IMR-90 (cell line): ENCODE data around the gene SLITRK1. TPM values are rescaled to one million over a fixed set of nuclear protein-coding genes. Genes with fewer than 3 reads are reported as not detected.

Source experiments
- ATAC-seq: fragments of 200-7000 bp; cut with Tn5 transposase; 2 replicates; pipeline ENCODE4 v1.9.1; 2020; ENCODE audit warnings: low read depth, mild to moderate bottlenecking, moderate library complexity
- BruUV-seq: library from RNA; stranded (reverse); fragments of 400-500 nt; replicated peaks from 2 replicates; lab custom pipeline; 2021; lab: Mats Ljungman, UMichigan
- CTCF ChIA-PET: fragments of 300-600 bp; formaldehyde crosslinking; extraction: SDS; loops from one replicate; lab custom pipeline; 2021; ENCODE audit warnings: antibody characterized with exemption; lab: Yijun Ruan, JAX
- POLR2A ChIA-PET: fragments of 300-600 bp; sonication (Branson Sonifier 250); formaldehyde crosslinking; loops from one replicate; lab custom pipeline; 2022; ENCODE audit warnings: antibody characterized with exemption; ENCODE audit not compliant: unreplicated experiment; lab: Charles Lee
- DNase-seq: peaks from one replicate; pipeline ENCODE4 v3.0.0; 2013
- H2AFZ ChIP-seq: replicated peaks from 2 replicates; pipeline ENCODE3; 2013; ENCODE audit warnings: low read length, mild to moderate bottlenecking; ENCODE audit not compliant: poor library complexity
- H2AK5ac ChIP-seq: 2 replicates; pipeline ENCODE4 v1.6.1; 2013; ENCODE audit warnings: low read depth, low read length, inconsistent platforms
- H2AK9ac ChIP-seq: replicated peaks from 2 replicates; pipeline ENCODE3; 2013; ENCODE audit warnings: mild to moderate bottlenecking, low read depth, low read length, moderate library complexity; ENCODE audit not compliant: poor library complexity
- H2BK120ac ChIP-seq: 2 replicates; pipeline ENCODE4 v1.6.1; 2013; ENCODE audit warnings: low read depth, low read length, inconsistent platforms
- H2BK15ac ChIP-seq: 3 replicates; pipeline ENCODE4 v1.6.1; 2013; ENCODE audit warnings: low read depth, low read length, inconsistent platforms
- H2BK20ac ChIP-seq: 2 replicates; pipeline ENCODE4 v1.6.1; 2013; ENCODE audit warnings: low read depth, mild to moderate bottlenecking, inconsistent platforms, low read length, moderate library complexity
- H2BK5ac ChIP-seq: 2 replicates; pipeline ENCODE4 v1.6.1; 2013; ENCODE audit warnings: mild to moderate bottlenecking, low read depth, low read length, inconsistent platforms; ENCODE audit not compliant: poor library complexity, severe bottlenecking
- H3K14ac ChIP-seq: replicated peaks from 2 replicates; pipeline ENCODE4 v1.6.1; 2013; ENCODE audit warnings: low read depth, low read length, inconsistent platforms
- H3K18ac ChIP-seq: 2 replicates; pipeline ENCODE4 v1.6.1; 2013; ENCODE audit warnings: low read depth, low read length, control low read depth
- H3K23ac ChIP-seq: 2 replicates; pipeline ENCODE4 v1.6.1; 2013; ENCODE audit warnings: low read depth, low read length, inconsistent platforms
- H3K27ac ChIP-seq: 2 replicates; pipeline ENCODE4 v1.5.1; 2013; ENCODE audit warnings: mild to moderate bottlenecking, control low read depth, low read length; ENCODE audit not compliant: insufficient read depth
- H3K27me3 ChIP-seq: 2 replicates; pipeline ENCODE4 v1.6.1; 2013; ENCODE audit warnings: low read length; ENCODE audit not compliant: control insufficient read depth, insufficient read depth
- H3K36me3 ChIP-seq: 2 replicates; pipeline ENCODE4 v1.6.1; 2013; ENCODE audit warnings: low read length, mixed read lengths; ENCODE audit not compliant: control insufficient read depth, insufficient read depth
- H3K4ac ChIP-seq: 2 replicates; pipeline ENCODE4 v1.6.1; 2013; ENCODE audit warnings: low read depth, low read length, inconsistent platforms
- H3K4me1 ChIP-seq: 2 replicates; pipeline ENCODE4 v1.6.1; 2013; ENCODE audit warnings: low read length, mixed read lengths; ENCODE audit not compliant: control insufficient read depth, insufficient read depth
- H3K4me2 ChIP-seq: 2 replicates; pipeline ENCODE4 v1.6.1; 2013; ENCODE audit warnings: low read depth, mild to moderate bottlenecking, control low read depth, low read length, moderate library complexity
- H3K4me3 ChIP-seq: 2 replicates; pipeline ENCODE4 v1.5.1; 2013; ENCODE audit warnings: low read depth, mild to moderate bottlenecking, control low read depth, low read length, moderate library complexity; ENCODE audit not compliant: insufficient read depth
- H3K56ac ChIP-seq: 2 replicates; pipeline ENCODE4 v1.6.1; 2013; ENCODE audit warnings: low read length, inconsistent platforms; ENCODE audit not compliant: insufficient read depth; ENCODE audit errors: extremely low read depth
- H3K79me1 ChIP-seq, 2 experiments: 2 replicates each; pipeline ENCODE4 v1.6.1; 2013; ENCODE audit warnings: low read length in 2 of 2, inconsistent platforms in 1 of 2, low read depth in 1 of 2
- H3K9ac ChIP-seq: 2 replicates; pipeline ENCODE4 v1.6.1; 2013; ENCODE audit warnings: low read depth, low read length, control low read depth
- H3K9me1 ChIP-seq: 2 replicates; pipeline ENCODE4 v1.6.1; 2013; ENCODE audit warnings: low read length, inconsistent platforms; ENCODE audit not compliant: insufficient read depth
- H3K9me3 ChIP-seq: 2 replicates; pipeline ENCODE4 v1.6.1; 2013; ENCODE audit warnings: low read length; ENCODE audit not compliant: control insufficient read depth, insufficient read depth
- H4K20me1 ChIP-seq: 2 replicates; pipeline ENCODE4 v1.6.1; 2013; ENCODE audit warnings: low read length, inconsistent platforms; ENCODE audit not compliant: insufficient read depth
- H4K5ac ChIP-seq: 2 replicates; pipeline ENCODE4 v1.6.1; 2013; ENCODE audit warnings: mild to moderate bottlenecking, low read depth, low read length, control low read depth
- H4K8ac ChIP-seq, 2 experiments: 2 replicates each; pipeline ENCODE4 v1.6.1; 2013; ENCODE audit warnings: low read depth in 2 of 2, low read length in 2 of 2, control low read depth in 1 of 2, inconsistent platforms in 1 of 2
- H4K91ac ChIP-seq: 2 replicates; pipeline ENCODE4 v1.6.1; 2013; ENCODE audit warnings: low read depth, low read length, inconsistent platforms; ENCODE audit not compliant: insufficient read depth
- CEBPB ChIP-seq: IDR thresholded peaks from 2 replicates; pipeline ENCODE4 v1.6.1; 2012; ENCODE audit warnings: low read depth, low read length, improper control_type of control experiment
- NFE2L2 ChIP-seq: fragments of 150-350 bp; IDR thresholded peaks from 2 replicates; pipeline ENCODE4 v1.6.1; 2016; ENCODE audit warnings: low read depth, mild to moderate bottlenecking, low read length
- WGBS, 2 experiments: methylation state at CpG; one replicate each; pipeline versions ENCODE4 v1.1.5 to v1.1.7; 2013; ENCODE audit warnings: missing lambda C conversion rate in 2 of 2; ENCODE audit not compliant: insufficient read length in 1 of 2; ENCODE audit errors: extremely low coverage in 2 of 2; 5-methylcytosine and 5-hydroxymethylcytosine counted together
- dilution Hi-C: fragments of 300-500 bp; cut with HindIII; formaldehyde crosslinking; loops from one replicate; pipeline ENCODE4 v1.14.3; 2018; ENCODE audit warnings: low sequenced_read_pairs; ENCODE audit not compliant: unreplicated experiment
- in situ Hi-C: fragments of 300-500 bp; cut with MboI; formaldehyde crosslinking; loops from 3 replicates; pipeline ENCODE4 v1.14.3; 2019; ENCODE audit warnings: low sequenced_read_pairs, inconsistent platforms, mixed read lengths
- intact Hi-C: fragments of 100-400 bp; cut with micrococcal nuclease; formaldehyde crosslinking; loops from 2 replicates; pipeline ENCODE4 v1.10.0; 2022
- polyA plus RNA-seq, 3 experiments: library from polyadenylated mRNA; depleted of rRNA; stranded (reverse); fragments of >200 nt; gene quantifications; 2 replicates each; pipeline ENCODE4 v1.2.3, GENCODE V29; 2012; ENCODE audit warnings: low replicate concordance in 1 of 3
- total RNA-seq: library from RNA; depleted of rRNA; stranded (reverse); fragments of >200 nt; gene quantifications from 2 replicates; pipeline ENCODE4 v1.2.3, GENCODE V29; 2012

The SLITRK1 gene
- total and polyA plus RNA-seq, 2 of the 4 experiments (the other 2 are of a cell fraction): under 0.01 to 0.07 TPM

DNA sequence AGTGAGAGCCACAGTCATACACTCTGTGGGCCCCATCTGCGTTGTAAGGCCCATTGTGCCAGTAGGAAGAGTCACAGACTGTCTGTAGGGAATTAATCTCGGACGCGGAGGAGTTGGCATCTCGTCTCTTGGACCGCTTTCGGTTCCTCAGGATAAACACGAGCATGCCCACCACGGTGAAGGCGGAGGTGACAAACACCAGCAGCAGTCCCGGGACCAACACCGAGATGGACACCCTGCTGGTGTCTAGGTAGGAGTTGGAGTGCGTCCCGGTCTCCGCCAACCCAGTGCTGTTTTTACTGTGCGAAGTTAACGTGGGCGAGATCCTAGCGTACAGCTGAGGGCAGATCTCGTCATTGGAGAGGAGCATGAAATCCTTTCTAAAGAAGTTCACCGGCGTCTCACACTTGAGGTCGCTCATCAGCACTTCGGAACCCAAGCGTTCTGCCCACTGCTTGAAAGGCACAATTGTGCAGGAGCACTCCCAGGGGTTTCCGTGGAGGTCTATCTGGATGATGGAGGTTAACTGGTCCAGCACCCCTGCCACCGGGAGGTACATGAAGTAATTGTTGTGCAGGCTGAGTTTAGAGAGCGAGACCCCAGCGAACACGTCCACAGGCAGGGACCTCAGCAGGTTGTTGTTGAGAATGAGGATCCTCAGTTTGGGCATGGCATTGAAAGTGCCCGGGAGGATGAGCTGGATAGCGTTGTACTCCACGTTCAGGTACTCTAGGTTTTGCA, 2.7 kb downstream of the SLITRK1 start:
- Histone ChIP-seq H3K9me1 (no peaks in the 10 kb centered on the region), H3K18ac (no peak overlapping the region), H2AK5ac (no peak overlapping the region), H3K14ac (no peak overlapping the region), H3K4me3 (peak overlapping the region; percentile 41), H3K4me2 (peak overlapping the region; percentile 78), H2BK5ac (no peak overlapping the region), H3K79me1 (no peaks in the 10 kb centered on the region), H2AK9ac (no peak overlapping the region), H2BK15ac (no peak overlapping the region), H4K20me1 (no peaks in the 10 kb centered on the region), H3K4ac (no peak overlapping the region), H3K27ac (no peak overlapping the region), H3K27me3 (peaks cover 17% of the 10 kb centered on the region), H2BK120ac (no peak overlapping the region), H4K91ac (no peak overlapping the region), H4K8ac (no peak overlapping the region), H3K9ac (no peak overlapping the region), H2AFZ (peak overlapping the region; percentile 81), H3K4me1 (no peaks in the 10 kb centered on the region), H3K56ac (no peak overlapping the region), H3K9me3 (peaks cover 6% of the 10 kb centered on the region), H3K23ac (no peak overlapping the region), H3K36me3 (no peaks in the 10 kb centered on the region), H4K5ac (no peak overlapping the region), H2BK20ac (no peak overlapping the region)
- intact Hi-C loops: no loop called here
- in situ Hi-C loops: no loop called here
- ChIA-PET CTCF (no interaction called here), POLR2A (no interaction called here)
- ATAC-seq (no peak), DNase-seq (no peak)
- WGBS, 2 experiments: 10% methylated on average over 13 of the region's 33 CpGs; no CpG with 5 or more reads in 1 of the 2 experiments
- dilution Hi-C loops: no loop called here
- no TSS peak for BruUV-seq
- TF ChIP-seq NFE2L2: no peak
- no peak for TF ChIP-seq CEBPB
